Measurements from ENCODE around the gene C6orf136.

DNA sequence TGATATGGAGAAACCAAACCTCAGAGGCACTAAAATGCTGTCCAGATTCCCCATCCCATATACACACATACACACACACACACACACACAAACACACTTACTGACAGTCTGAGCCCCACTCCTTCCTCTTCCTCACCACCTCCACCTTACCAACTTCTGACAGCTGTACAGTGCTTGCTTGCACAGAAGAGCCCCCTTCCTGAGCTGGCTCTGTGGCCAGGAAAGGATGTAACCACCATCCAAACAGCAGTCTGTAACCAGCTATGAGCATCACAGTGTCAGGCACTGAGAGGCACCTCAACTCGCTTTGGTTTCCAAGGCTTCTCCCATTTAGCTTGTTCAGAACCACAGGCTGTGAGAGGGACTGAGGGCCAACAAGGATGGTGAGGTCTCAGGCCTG, 5.9 kb upstream of the C6orf136 start:
- TF ChIP-seq CTCF (conservative IDR thresholded peaks at IDR 0.05; ENCODE audit: low read depth, low read length) (no peak), EZH2 (IDR thresholded peaks at IDR 0.05; ENCODE audit: borderline replicate concordance, low read depth, low read length, poor library complexity, severe bottlenecking) (no peak)
